Natural killer cell treated with Interleukin-12 subunit alpha and Interleukin-12 subunit beta and Interleukin-15 and Interleukin-18, amount 100 ng/mL, for 72 hours (primary cell): ENCODE data around the gene TMEM97. TPM values are rescaled to one million over a fixed set of nuclear protein-coding genes. Genes with fewer than 3 reads are reported as not detected.

Source experiments
- ATAC-seq, 2 donors: fragments of 150-1000 bp; cut with Tn5 transposase in 1 of 2; sonication (Bioruptor Pico), chemical (Tn5 transposase) in 1 of 2; 2 replicates each; pipeline ENCODE4 v1.10.0; 2021
- DNase-seq: peaks from one replicate; pipeline ENCODE4 v3.0.0; 2022; ENCODE audit warnings: low spot score
- H3K27ac Mint-ChIP-seq, 2 donors: 1 replicate in 1 of 2; 2 replicates in 1 of 2; pipeline ENCODE4 v1.8.0; 2022; ENCODE audit warnings: mixed read lengths in 2 of 2, mild to moderate bottlenecking in 1 of 2, moderate library complexity in 1 of 2
- H3K27me3 Mint-ChIP-seq, 2 donors: 1 replicate in 1 of 2; 2 replicates in 1 of 2; pipeline ENCODE4 v1.8.0; 2022; ENCODE audit warnings: mixed read lengths in 2 of 2
- H3K36me3 Mint-ChIP-seq: one replicate; pipeline ENCODE4 v1.8.0; 2022; ENCODE audit warnings: mixed read lengths
- H3K4me1 Mint-ChIP-seq, 2 donors: 1 replicate in 1 of 2; 2 replicates in 1 of 2; pipeline ENCODE4 v1.8.0; 2022; ENCODE audit warnings: low read depth in 2 of 2, mixed read lengths in 2 of 2, mild to moderate bottlenecking in 1 of 2
- H3K4me3 Mint-ChIP-seq: one replicate; pipeline ENCODE4 v1.8.0; 2022; ENCODE audit warnings: mixed read lengths
- H3K9me3 Mint-ChIP-seq: 2 replicates; pipeline ENCODE4 v1.8.0; 2022; ENCODE audit warnings: mixed read lengths
- total RNA-seq, 2 donors: library from RNA; stranded (reverse); gene quantifications; one replicate each; pipeline ENCODE4 v1.2.3, GENCODE V29; 2022

The TMEM97 gene
- total RNA-seq, 2 donors from 2014 or later: 30.7 to 60.4 TPM

- Mint-ChIP-seq H3K9me3 (no peaks in the 10 kb centered on the region), H3K27me3 (no peaks in the 10 kb centered on the region), H3K27ac (no peak overlapping the region), H3K4me1 (peaks cover 15 to 17% of the 10 kb centered on the region in 2 donors), H3K4me3 (no peak overlapping the region), H3K36me3 (peaks cover 11% of the 10 kb centered on the region)
- DNase-seq (no peak), ATAC-seq (no peak)
Measured at GRCh38 chr17:28324781-28325180, 5.8 kb downstream of the TMEM97 start.

GRCh38 chr17:28325211-28325610 is 6.2 kb downstream of the TMEM97 start:
- Mint-ChIP-seq H3K4me1 (peaks cover 10 to 12% of the 10 kb centered on the region in 2 donors), H3K27ac (no peak overlapping the region), H3K9me3 (no peaks in the 10 kb centered on the region), H3K27me3 (no peaks in the 10 kb centered on the region), H3K4me3 (no peak overlapping the region), H3K36me3 (peaks cover 11% of the 10 kb centered on the region)
- ATAC-seq: no peak
- DNase-seq: no peak

GRCh38 chr17:28326114-28326513 is 7.1 kb downstream of the TMEM97 start:
- Mint-ChIP-seq H3K27me3 (no peaks in the 10 kb centered on the region), H3K4me3 (no peak overlapping the region), H3K27ac (peak overlapping the region in 1 of 2 donors; percentile 47), H3K36me3 (peaks cover 11% of the 10 kb centered on the region), H3K4me1 (peaks cover 3 to 4% of the 10 kb centered on the region in 2 donors), H3K9me3 (no peaks in the 10 kb centered on the region)
- ATAC-seq (no peak), DNase-seq (no peak)

- H3K36me3 Mint-ChIP-seq: peaks cover 11% of the 10 kb centered on the region
- peak overlapping the region in 1 of 2 donors; percentile 47 for H3K27ac Mint-ChIP-seq
Measured at GRCh38 chr17:28327031-28327607, 8.1 kb downstream of the TMEM97 start.

GRCh38 chr17:28327709-28328108 is 8.7 kb downstream of the TMEM97 start:
- Mint-ChIP-seq H3K9me3 (no peaks in the 10 kb centered on the region), H3K27me3 (no peaks in the 10 kb centered on the region), H3K27ac (no peak overlapping the region), H3K36me3 (peaks cover 11% of the 10 kb centered on the region), H3K4me1 (peaks cover 3 to 8% of the 10 kb centered on the region in 2 donors), H3K4me3 (no peak overlapping the region)
- no peak for ATAC-seq
- no peak for DNase-seq

More at GRCh38 chr17:28327031-28327607, 8.1 kb downstream of the TMEM97 start:
- peak in 1 of 2 donors; percentile 90 for ATAC-seq
- no peaks in the 10 kb centered on the region for H3K27me3 Mint-ChIP-seq
- no peak overlapping the region for H3K4me3 Mint-ChIP-seq
- H3K9me3 Mint-ChIP-seq: no peaks in the 10 kb centered on the region
- H3K4me1 Mint-ChIP-seq: peaks cover 1 to 2% of the 10 kb centered on the region in 2 donors
- DNase-seq: no peak

- Mint-ChIP-seq H3K4me1 (peaks cover 3 to 8% of the 10 kb centered on the region in 2 donors), H3K9me3 (no peaks in the 10 kb centered on the region), H3K27ac (no peak overlapping the region), H3K4me3 (no peak overlapping the region), H3K36me3 (peaks cover 11% of the 10 kb centered on the region), H3K27me3 (no peaks in the 10 kb centered on the region)
- no peak for ATAC-seq
- DNase-seq: no peak
Measured at GRCh38 chr17:28328325-28328724, 9.3 kb downstream of the TMEM97 start.

- H3K36me3 Mint-ChIP-seq: peaks cover 11% of the 10 kb centered on the region
- no peak overlapping the region for H3K27ac Mint-ChIP-seq
- no peaks in the 10 kb centered on the region for H3K9me3 Mint-ChIP-seq
- ATAC-seq (no peak), DNase-seq (no peak)
- H3K27me3 Mint-ChIP-seq: no peaks in the 10 kb centered on the region
- no peak overlapping the region for H3K4me3 Mint-ChIP-seq
- peaks cover 17 to 21% of the 10 kb centered on the region in 2 donors for H3K4me1 Mint-ChIP-seq
Measured at GRCh38 chr17:28330671-28331070, 11.7 kb downstream of the TMEM97 start.

GRCh38 chr17:28331891-28332420 is 13.0 kb downstream of the TMEM97 start:
- no peak for ATAC-seq
- Mint-ChIP-seq H3K27me3 (no peaks in the 10 kb centered on the region), H3K27ac (no peak overlapping the region), H3K4me1 (peaks cover 24 to 28% of the 10 kb centered on the region in 2 donors), H3K9me3 (no peaks in the 10 kb centered on the region), H3K4me3 (no peak overlapping the region), H3K36me3 (peaks cover 5% of the 10 kb centered on the region)
- no peak for DNase-seq

- peaks cover 4% of the 10 kb centered on the region for H3K36me3 Mint-ChIP-seq
- peaks cover 34 to 38% of the 10 kb centered on the region in 2 donors for H3K4me1 Mint-ChIP-seq
- DNase-seq: peak; percentile 6
- H3K9me3 Mint-ChIP-seq: no peaks in the 10 kb centered on the region
- H3K4me3 Mint-ChIP-seq: peak overlapping the region; percentile 95
- H3K27me3 Mint-ChIP-seq: no peaks in the 10 kb centered on the region
- H3K27ac Mint-ChIP-seq: peak overlapping the region in 1 of 2 donors; percentile 83
- ATAC-seq: no peak
Measured at GRCh38 chr17:28333083-28333746, 14.2 kb downstream of the TMEM97 start.

- peak overlapping the region; percentile 83 for H3K27ac Mint-ChIP-seq
- ATAC-seq (no peak), DNase-seq (no peak)
- peaks cover 38 to 39% of the 10 kb centered on the region in 2 donors for H3K4me1 Mint-ChIP-seq
- peak overlapping the region; percentile 95 for H3K4me3 Mint-ChIP-seq
- no peaks in the 10 kb centered on the region for H3K27me3 Mint-ChIP-seq
- H3K36me3 Mint-ChIP-seq: peaks cover 4% of the 10 kb centered on the region
- no peaks in the 10 kb centered on the region for H3K9me3 Mint-ChIP-seq
Measured at GRCh38 chr17:28334171-28334570, 15.2 kb downstream of the TMEM97 start.

GRCh38 chr17:28334666-28335200 is 15.7 kb downstream of the TMEM97 start:
- H3K9me3 Mint-ChIP-seq: no peaks in the 10 kb centered on the region
- peaks cover 4% of the 10 kb centered on the region for H3K36me3 Mint-ChIP-seq
- ATAC-seq (no peak), DNase-seq (no peak)
- H3K27ac Mint-ChIP-seq: peak overlapping the region; percentile 83
- peaks cover 38 to 39% of the 10 kb centered on the region in 2 donors for H3K4me1 Mint-ChIP-seq
- H3K27me3 Mint-ChIP-seq: no peaks in the 10 kb centered on the region
- peak overlapping the region; percentile 95 for H3K4me3 Mint-ChIP-seq

GRCh38 chr17:28335201-28335958 is 16.4 kb downstream of the TMEM97 start, which contains the start of the genes IFT20 and TNFAIP1:
Gene IFT20 (minus strand): TSS chr17:28335472. CDS start chr17:28331985, 3,487 bp downstream.
Gene TNFAIP1 (plus strand): TSS chr17:28335761. CDS start chr17:28339522, 3,761 bp downstream.
- peaks cover 38 to 39% of the 10 kb centered on the region in 2 donors for H3K4me1 Mint-ChIP-seq
- no peaks in the 10 kb centered on the region for H3K9me3 Mint-ChIP-seq
- peak within 1 kb of the TSS; percentile 83 for H3K27ac Mint-ChIP-seq
- peak; percentile 100 for DNase-seq
- peak within 1 kb of the TSS; percentile 95 for H3K4me3 Mint-ChIP-seq
- H3K36me3 Mint-ChIP-seq: peaks cover 4% of the 10 kb centered on the region
- peak; percentile 99 for ATAC-seq
- no peaks in the 10 kb centered on the region for H3K27me3 Mint-ChIP-seq
